CD4-positive, alpha-beta T cell treated with Interleukin-4 for 1 hour (primary cell): ENCODE measurements around the gene FTSJ3.
"Not testable (repeated sequence)": the region's sequence is repeated elsewhere in the genome, so short reads cannot be mapped to it uniquely, and the experiment has no call there.

ENCODE experiments used
- DNase-seq, 2 donors: peaks; one replicate each; pipeline ENCODE4 v3.0.0-alpha.2; 2020 to 2022

The FTSJ3 gene

GRCh38 chr17:63826468-63827001, 928 bp downstream of the FTSJ3 start:
- DNase-seq = no peak

- DNase-seq = no peak
Measured at GRCh38 chr17:63824362-63824761, 3.1 kb downstream of the FTSJ3 start.

GRCh38 chr17:63823659-63824331, 3.7 kb downstream of the FTSJ3 start:
- DNase-seq = no peak

GRCh38 chr17:63822537-63822936, 4.9 kb downstream of the FTSJ3 start:
- no peak for DNase-seq

GRCh38 chr17:63821804-63822203, 5.7 kb downstream of the FTSJ3 start:
- no peak for DNase-seq

- DNase-seq = no peak
Measured at GRCh38 chr17:63820963-63821561, 6.4 kb downstream of the FTSJ3 start.

GRCh38 chr17:63819585-63820537, 7.6 kb downstream of the FTSJ3 start:
- no peak for DNase-seq

- DNase-seq = no peak
Measured at GRCh38 chr17:63819131-63819530, 8.3 kb downstream of the FTSJ3 start.

GRCh38 chr17:63817736-63818385, 9.6 kb downstream of the FTSJ3 start:
- DNase-seq = no peak

- no peak for DNase-seq
Measured at GRCh38 chr17:63816669-63817068, 10.8 kb downstream of the FTSJ3 start.

- no peak for DNase-seq
Measured at GRCh38 chr17:63816123-63816522, 11.3 kb downstream of the FTSJ3 start.

GRCh38 chr17:63809970-63810369, 17.5 kb downstream of the FTSJ3 start:
- no peak for DNase-seq

GRCh38 chr17:63805591-63805990, 21.9 kb downstream of the FTSJ3 start:
- DNase-seq = no peak

- DNase-seq = no peak
Measured at GRCh38 chr17:63804328-63804727, 23.1 kb downstream of the FTSJ3 start.

- DNase-seq = no peak
Measured at GRCh38 chr17:63800783-63801182, 26.7 kb downstream of the FTSJ3 start.

GRCh38 chr17:63798572-63799106, 28.8 kb downstream of the FTSJ3 start:
- no peak for DNase-seq

GRCh38 chr17:63796375-63796774, 31.1 kb downstream of the FTSJ3 start:
- DNase-seq = not testable (repeated sequence)

GRCh38 chr17:63792055-63792729, 35.3 kb downstream of the FTSJ3 start:
- DNase-seq = no peak

GRCh38 chr17:63790057-63790456, 37.4 kb downstream of the FTSJ3 start:
- DNase-seq = no peak

GRCh38 chr17:63786971-63787711, 40.3 kb downstream of the FTSJ3 start:
- DNase-seq = no peak

- DNase-seq = no peak
Measured at GRCh38 chr17:63786117-63786516, 41.3 kb downstream of the FTSJ3 start.
